Ecto neural progenitor cell (in vitro differentiated cells): ENCODE results near the gene HGS.
A peak's percentile ranks its signal among the peaks of the same experiment; 100 is the strongest.

Experiments used
- DNase-seq: peaks from one replicate; pipeline ENCODE4 v3.0.0-alpha.2; 2018; ENCODE audit warnings: low spot score

The HGS gene

GRCh38 chr17:81684442-81684911, 666 bp downstream of the HGS start:
- no peak for DNase-seq

- no peak for DNase-seq
These were observed 1.3 kb downstream of the HGS start for GRCh38 chr17:81685108-81685507.

- DNase-seq, result no peak
These were observed 2.8 kb downstream of the HGS start for GRCh38 chr17:81686614-81687013.

- DNase-seq, result no peak
These were observed 4.1 kb downstream of the HGS start for GRCh38 chr17:81687770-81688541.

GRCh38 chr17:81688616-81689015, 4.8 kb downstream of the HGS start:
- no peak for DNase-seq

GRCh38 chr17:81690066-81690465, 6.3 kb downstream of the HGS start:
- DNase-seq, result no peak

GRCh38 chr17:81690549-81690948, 6.7 kb downstream of the HGS start:
- no peak for DNase-seq

GRCh38 chr17:81691196-81691595, 7.4 kb downstream of the HGS start:
- DNase-seq, result no peak

- no peak for DNase-seq
These were observed 7.8 kb downstream of the HGS start for GRCh38 chr17:81691608-81692007.

GRCh38 chr17:81693509-81694210, 9.8 kb downstream of the HGS start:
- no peak for DNase-seq

GRCh38 chr17:81694810-81695209, 11.0 kb downstream of the HGS start:
- DNase-seq, result no peak

GRCh38 chr17:81695211-81695610, 11.4 kb downstream of the HGS start:
- no peak for DNase-seq

- DNase-seq, result no peak
These were observed 12.0 kb downstream of the HGS start for GRCh38 chr17:81695801-81696200.

GRCh38 chr17:81696218-81696941, 12.6 kb downstream of the HGS start:
- no peak for DNase-seq

GRCh38 chr17:81697261-81698044, 13.6 kb downstream of the HGS start:
- no peak for DNase-seq

- no peak for DNase-seq
These were observed 16.8 kb downstream of the HGS start for GRCh38 chr17:81700353-81701287.

GRCh38 chr17:81701288-81702071, 17.7 kb downstream of the HGS start:
- DNase-seq, result no peak

- DNase-seq, result peak; percentile 98
These were observed 19.3 kb downstream of the HGS start, which contains the start of gene MRPL12 for GRCh38 chr17:81702934-81703746. MRPL12 (plus strand) TSS chr17:81703367; CDS start chr17:81703502, 135 bp downstream.
